ENCODE data around the gene CYSRT1.

- TF ChIP-seq CTCF (IDR thresholded peaks at IDR 0.05 in 8 of 11, conservative IDR thresholded peaks at IDR 0.05 in 3 of 11), result no peak
- peak in 1 of 3 donors; percentile 3 for TF ChIP-seq POLR2AphosphoS5 (IDR thresholded peaks at IDR 0.05)
These were observed 3.6 kb downstream of the CYSRT1 start for GRCh38 chr9:137228506-137228967.

Measured in spleen (tissue), 7 donors.